NCI-H2029 (cell line): ENCODE measurements around the gene DGKI.
"Not testable (repeated sequence)": the region's sequence is repeated elsewhere in the genome, so short reads cannot be mapped to it uniquely, and the experiment has no call there.

Experiments used
- DNase-seq: peaks from one replicate; lab custom pipeline; 2025; lab: John Stamatoyannopoulos, UW

The DGKI gene

DNA sequence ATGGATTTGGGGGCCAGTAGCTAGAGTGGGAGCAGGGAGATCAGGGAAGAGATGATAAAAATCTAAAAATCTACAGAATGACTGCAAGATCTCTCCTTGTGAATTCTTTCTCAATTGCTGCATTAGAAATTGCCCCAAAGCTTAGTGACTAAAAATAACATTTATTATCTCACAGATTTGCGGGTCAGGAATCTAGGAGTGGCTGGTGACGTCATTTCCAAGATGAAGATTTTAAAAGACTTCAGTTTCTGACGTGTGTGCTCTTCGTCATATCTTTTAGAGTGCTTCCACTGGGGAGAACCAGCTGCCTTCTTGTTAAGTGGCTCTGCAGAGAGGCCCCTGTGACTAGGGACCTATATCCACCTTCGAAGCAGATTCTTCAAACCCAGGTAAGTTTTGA, 112.6 kb downstream of the DGKI start:
- DNase-seq, result no peak

DNA sequence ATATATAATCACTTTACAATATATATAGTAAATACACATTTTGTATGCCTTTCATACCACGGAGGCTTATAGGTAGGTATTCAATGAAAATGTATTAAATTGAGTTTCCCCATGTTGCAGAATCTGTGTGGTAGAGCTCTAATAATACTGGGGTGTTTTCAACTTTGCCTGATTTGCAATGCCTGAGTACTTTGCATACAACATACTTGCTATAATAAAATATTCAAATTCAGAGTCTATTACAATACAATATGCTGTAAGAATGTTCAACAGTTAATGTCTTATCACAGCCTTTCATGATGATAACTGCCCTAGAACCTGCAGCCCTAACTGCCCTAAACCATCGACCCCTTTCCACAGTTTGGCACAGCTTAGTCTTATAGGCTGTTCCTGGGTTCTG, 114.6 kb downstream of the DGKI start:
- no peak for DNase-seq

DNA sequence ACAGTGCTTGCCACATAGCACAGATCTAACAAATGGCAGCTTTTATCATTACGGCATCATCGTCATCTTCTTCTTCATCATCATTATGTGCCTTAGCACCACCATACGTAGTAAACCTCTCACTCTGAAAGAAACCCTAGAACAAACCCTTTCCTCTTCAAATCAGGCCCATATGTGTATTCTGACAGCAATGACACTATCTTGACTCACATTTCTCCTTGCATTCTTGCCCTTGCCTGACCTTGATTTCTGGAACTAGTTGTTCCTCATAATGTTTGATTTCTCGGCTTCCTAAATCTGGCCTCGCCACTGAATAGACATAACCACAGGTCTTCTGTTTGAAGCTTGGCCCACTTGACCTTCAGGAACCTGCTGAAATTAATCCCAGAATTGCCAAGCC, 115.3 kb downstream of the DGKI start:
- DNase-seq, result no peak

DNA sequence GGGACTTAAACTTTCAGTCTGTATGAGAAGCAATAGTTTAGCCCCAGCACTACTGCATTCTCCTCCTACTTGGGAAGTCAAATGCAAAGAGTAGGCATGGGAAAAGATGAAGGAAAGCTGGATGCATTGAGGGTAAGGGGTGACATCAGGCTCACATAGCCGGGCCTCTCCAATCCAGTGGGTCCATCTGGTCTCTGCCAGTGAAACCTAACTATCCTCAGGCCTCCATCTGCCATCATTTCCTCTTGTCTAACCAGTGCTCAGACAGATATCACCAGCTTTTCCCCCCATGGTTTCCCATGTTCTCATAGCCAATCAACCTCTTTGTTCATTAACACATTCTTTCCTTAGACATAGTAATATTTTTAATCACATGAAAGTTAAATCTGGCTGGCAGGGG, 118.3 kb downstream of the DGKI start:
- DNase-seq, result no peak

DNA sequence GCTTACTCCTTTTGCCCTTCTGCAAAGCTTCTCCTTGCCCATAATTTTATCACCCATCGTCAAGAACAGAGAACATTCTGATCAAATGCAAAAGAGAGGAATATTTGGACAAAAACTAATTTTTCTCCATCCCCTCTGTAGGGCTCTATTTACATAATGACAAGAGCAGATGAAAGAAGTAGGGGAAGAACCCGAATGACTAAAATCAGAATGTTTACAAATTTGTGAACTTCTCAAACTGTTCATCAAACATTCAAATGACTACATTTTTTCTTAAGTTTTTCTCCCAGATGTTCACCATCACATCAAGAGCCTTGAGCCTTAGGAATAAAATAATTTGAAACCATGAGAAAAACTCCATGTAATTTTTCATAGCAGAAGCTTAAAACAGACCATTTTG, 119.4 kb downstream of the DGKI start:
- no peak for DNase-seq

DNA sequence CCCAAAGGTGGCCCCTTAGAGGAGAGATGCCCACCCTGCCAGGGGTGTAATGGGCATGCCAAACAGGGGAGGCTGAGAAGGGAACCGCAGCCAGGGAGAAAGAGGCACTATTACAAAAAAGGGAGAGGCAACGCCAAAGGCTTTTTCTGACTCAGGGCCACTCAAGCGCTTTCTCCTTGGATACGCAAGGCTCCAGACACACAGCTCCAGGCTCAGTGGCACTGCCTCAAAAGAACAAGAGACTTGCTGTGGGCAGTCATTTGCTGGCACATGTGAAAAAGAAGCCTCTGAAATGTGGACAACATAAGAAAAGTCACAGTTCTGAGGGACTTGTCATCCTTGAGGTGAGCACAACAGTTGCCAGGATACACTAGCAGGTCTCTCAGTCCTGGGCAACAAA, 128.4 kb downstream of the DGKI start:
- no peak for DNase-seq

DNA sequence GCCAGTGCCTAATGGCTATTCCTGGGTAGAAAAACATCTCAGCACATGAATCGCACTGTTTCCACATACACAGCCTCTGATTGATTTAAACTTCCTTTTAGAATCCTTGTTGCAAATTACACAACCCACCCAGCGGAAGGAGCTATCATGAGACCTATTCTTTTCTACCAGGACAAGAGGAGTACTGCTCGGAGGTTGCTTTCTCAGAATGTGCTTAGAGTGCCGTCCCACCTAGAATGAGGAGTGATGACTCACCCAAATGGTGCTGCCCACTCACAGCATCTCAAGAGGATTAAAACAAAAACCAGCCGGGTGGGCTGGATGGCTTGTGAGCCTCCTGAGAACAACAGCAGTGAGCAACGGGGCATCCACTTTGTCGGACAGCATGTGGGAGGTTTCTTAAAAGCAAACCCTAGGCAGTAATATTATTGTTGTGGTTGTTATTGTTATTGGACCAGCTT, 128.9 kb downstream of the DGKI start:
- no peak for DNase-seq

DNA sequence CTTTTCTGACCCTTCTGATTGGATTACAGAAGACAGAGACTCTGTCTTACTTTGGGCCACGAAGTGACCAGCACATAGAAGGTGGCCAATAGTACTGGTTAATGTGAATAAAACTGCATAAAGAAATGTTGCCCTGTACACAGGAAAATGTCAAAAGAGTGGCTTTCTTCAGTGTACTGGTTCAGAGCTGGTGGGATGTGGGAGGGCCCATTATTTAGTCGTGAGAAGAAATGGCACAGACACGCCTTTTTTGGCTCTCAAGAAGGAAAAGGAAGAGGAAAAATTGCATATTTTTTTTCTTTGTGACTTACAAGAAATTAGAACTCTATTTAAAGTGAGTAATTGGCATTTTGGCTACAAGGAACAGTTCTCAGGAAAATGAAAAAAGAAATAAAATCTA, 129.7 kb downstream of the DGKI start:
- no peak for DNase-seq

DNA sequence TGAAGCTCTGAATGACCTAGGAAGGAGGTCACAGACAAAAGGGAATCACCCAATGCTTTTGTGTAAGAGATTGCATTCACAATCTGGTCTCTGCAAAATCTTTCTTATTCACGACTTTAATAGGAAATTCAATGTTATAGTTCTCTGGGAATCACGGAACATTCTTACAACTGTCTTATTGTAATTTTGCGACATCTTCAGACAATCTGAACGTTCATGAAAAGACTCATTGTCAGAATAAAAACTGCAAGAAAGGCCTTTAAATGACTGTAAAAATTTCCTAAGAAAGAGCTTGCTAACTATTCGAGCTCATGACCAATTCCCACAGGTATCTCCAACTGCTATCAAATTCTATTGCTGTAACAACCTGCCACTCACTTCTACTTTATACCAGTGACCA, 130.7 kb downstream of the DGKI start:
- DNase-seq, result no peak

DNA sequence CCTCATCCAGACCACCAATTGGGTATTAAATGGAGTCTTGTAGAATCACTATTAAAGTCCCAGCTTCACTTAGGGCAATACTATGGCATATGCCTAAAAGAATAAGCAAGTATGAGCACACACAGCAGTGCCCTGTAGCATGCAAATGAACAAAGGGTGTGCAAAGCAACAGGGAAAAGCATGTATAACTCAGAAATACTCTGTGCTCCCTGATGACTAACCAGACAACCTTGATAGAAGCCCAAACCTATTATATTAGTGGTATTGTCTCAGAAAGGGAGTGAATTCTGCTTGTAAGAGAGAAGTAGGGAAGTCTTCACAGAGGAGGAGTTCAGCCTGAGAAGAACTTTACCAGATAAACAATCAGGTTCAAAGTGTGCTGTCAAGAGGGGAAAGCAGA, 131.2 kb downstream of the DGKI start:
- no peak for DNase-seq

DNA sequence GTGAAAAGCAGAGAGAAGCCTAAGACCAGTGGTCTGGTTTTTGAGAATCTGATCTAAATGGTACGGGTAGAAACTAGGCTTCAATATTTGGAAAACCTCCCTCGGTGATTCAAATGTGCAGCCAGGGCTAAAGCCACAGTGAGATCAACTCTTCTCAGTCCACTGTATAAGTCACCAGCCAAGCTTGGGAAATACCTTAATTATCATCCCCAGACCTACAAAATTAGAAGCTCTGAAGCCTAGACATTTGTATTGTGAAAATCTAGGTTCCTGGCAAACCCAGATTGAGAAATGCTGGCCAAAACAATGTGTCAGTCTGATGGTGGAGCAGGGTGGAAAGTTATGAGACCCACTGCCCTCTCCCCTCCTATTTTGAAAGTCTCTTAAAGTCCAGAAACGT, 131.7 kb downstream of the DGKI start:
- no peak for DNase-seq

DNA sequence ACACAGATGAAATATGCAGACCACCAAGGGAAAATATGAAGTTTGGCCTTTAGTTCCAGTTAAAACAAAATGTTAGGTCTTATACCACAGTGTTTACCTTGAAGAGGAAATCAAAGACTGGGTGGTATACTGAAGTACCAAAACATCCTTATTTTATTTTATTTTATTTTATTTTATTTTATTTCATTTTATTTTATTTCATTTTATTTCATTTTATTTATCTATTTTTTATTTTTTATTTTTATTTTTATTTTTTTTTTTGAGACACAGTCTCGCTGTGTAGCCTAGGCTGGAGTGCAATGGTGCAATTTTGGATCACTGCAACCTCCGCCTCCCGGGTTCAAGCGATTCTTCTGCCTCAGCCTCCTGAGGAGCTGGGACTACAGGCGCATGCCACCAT, 140.4 kb downstream of the DGKI start:
- DNase-seq, result not testable (repeated sequence)

DNA sequence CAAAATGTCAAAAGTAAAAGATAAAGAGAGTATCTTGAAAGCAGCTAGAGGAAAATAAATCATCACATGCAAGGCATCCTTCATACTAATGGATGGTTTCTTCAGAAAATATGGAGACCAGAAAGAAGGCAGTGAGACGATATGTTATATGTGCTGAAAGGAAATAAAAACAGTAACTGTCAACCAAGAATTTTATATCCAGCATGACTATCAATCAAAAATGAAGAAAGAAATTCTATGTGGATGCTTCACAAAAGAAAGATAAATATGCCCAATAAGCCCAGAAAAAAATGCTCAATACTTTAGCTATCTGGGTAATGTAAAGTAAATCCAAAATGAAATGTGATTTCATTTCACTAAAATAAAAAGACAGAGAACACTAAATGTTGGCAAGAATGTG, 142.1 kb downstream of the DGKI start:
- no peak for DNase-seq

DNA sequence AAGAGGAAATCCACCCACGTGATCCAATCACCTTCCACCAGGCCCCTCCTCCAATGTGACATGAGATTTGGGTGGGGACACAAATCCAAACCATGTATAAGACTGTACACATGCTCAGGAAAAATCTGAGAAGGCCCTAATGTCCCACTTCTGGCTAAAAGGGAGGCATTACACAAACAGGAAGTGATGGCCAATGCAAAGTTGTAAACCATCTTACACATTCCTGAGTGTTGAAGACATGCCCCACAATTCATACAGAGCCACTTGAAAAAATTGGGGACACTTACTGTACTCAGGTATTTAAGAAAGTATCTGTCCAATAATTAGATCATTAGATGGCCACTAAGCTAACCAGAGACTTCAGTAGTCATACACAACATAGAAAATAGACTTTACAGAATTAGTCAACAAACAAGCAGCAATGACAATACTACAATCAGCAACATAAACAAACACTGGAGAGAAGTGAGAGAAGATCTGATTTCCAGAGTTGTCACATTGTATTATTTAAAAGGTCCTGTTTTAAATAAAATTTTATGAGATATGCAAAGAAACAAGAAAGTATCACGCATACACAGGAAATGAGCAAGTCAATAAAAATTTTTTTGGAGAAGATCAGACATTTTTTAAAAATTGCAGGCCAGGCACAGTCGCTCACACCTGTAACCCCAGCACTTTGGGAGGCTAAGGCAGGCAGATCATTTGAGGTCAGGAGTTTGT, 143.3 kb downstream of the DGKI start:
- DNase-seq, result no peak

DNA sequence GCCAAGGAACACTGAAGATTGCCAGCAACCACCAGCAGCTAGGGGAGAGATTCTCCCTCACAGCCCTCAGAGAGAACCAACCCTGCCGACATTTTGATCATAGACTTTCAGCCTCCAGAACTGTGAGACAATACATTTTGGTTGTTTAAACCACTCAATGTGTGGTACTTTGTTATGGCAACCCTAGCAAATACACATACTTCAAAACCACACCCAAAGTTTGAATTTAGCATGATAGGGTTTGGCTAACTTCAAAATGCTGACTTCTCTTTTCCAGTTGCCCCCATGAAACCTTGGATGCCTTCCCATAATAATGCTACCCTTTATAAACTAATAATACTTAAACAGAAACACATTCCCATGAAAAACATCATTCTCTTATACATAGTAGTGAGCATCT, 149.8 kb downstream of the DGKI start:
- no peak for DNase-seq

DNA sequence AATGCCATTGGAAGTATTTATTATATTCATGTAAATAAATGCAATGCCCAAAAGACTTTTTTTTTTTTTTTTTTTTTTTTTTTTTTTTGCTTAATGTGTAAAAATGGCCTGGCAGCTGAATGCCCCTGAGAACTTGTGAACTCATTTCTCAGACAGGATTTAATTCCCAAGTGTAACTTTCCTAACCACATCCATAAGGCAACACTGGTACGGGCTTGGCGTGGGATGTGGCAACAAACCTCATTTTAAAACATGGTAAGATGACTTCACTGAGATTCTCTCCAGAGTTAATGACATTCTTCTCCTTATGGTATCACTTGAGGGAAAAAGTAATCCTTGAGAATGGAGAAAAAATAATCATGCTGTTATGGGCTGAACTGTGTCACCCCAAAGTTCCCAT, 150.4 kb downstream of the DGKI start:
- DNase-seq, result no peak

DNA sequence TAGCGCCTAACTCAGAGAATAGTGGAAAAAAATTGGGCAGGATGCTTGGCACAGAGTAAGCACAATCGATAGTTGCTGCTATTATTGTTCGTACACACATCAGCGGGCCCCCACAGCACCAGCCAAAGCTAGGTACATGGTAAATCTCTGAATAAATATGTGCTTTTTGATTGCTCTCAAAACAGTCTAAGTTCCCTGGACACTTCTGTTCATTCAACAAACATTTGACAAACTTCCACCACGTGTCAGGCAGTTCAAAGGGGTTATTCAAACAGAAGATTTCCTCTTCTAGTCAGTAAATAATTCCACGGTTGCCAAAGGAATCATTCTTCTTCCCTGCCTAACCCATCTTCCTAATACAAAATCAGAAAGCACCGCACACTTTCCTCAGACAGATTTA, 150.8 kb downstream of the DGKI start:
- peak; percentile 13 for DNase-seq

DNA sequence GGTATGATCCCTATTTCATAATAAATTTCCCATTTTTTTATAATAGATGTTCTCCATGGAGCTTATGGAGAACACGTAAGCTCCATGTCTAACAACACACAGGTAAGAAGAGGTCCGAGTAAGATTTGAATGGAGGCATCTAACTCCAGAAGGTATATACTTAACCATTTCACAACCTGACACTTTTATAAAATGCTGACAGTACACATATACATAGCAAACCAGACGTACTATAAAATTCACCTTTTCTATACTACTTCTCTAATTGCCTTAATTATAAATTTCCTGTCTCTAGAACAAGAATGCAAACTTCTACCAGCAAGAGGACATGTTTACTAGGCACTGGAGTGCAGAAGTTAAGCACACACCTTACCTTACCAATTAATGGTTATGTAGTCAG, 151.3 kb downstream of the DGKI start:
- no peak for DNase-seq

DNA sequence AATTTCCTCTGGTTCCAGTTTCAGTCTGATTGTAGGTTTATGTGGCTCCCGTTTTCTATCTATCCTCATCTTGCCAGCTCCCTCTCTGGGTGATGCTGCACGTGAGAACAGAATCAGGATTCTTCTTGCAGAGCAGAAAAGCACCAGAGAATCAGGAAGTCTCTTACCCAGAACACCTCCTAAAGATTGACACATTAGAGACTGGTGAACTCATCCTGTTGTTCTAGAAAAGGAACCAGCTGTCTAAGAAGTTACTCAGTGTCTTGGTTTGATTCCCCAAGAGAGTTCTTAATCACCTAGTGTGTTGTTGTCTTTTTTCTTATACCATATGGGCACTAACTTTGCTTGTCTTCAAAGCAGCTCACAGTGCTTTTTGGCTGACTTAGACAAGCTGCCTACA, 152.4 kb downstream of the DGKI start:
- DNase-seq, result no peak

DNA sequence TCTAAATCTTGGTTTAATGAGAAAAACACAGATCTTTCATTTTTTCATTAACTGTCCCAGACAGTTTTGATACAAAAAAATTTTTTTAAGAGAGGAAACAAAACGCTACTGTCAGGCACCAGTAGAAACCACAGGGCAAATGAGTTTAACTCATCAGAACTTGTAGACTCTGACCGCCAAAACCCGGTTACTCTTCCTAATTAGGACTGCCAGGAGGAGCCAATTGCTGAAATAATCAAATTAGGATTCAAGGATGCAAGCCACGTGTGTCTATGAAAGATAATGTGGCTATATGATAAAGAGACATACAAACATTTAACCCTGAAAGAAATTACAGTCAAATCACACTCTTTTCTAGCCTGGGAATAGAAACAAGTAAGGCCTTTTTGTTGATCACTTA, 154.4 kb downstream of the DGKI start:
- DNase-seq, result no peak

DNA sequence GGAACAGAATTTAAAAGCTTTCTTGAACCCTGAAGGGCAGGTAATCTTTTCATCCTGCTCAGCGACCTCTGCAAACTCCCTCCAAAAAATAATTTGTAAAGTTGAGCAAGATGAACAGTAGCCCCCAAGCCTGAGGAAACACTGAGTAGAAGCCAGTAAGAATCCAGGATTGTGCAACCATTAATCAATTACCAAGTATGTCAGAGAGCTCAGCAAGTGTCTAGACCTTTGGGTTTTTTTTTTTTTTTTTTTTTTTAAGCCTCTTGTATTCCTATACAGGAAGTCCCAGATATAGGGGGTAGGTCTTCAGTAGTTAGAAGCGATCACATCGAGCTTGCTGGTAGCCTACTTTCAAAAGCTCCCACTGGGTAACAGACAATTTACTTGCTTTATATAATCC, 155.2 kb downstream of the DGKI start:
- DNase-seq, result no peak

DNA sequence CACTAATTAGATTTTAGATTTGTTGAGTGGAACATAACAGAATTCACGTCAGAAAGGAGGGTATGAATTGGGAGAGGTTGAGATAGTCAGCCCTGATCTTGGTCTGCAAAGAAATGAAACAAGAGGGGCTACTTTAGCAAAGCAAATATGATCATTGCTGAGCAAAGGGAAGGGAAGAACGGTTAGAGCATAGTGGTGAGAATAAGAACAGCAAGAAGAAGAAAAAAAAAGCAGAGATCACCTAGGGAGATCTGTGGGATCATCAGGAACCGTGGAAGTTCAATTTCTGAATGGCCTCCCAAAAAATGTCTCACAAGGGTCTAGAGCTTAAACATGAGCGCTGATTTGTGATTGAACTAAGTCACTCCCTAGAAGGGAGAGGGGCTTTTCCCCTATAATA, 156.1 kb downstream of the DGKI start:
- no peak for DNase-seq

DNA sequence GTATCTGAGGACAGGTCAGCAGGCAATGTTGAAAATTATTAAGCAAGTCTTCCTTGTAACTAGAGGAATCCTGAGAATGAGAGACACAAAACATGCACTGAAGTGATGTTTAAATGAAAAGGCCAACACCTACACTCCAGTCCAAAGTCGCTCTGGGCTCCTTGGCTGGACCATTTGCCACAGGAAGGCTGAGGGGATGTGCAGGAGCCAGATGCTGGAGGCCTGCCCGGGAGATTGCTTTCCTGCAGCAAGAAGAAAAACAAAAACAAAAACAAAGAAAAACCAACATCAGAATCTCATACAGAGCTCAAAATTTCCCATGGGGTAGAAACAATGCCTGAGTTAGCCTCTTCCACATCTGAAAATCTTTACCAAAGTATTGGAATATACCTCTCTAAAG, 157.0 kb downstream of the DGKI start:
- DNase-seq, result no peak

DNA sequence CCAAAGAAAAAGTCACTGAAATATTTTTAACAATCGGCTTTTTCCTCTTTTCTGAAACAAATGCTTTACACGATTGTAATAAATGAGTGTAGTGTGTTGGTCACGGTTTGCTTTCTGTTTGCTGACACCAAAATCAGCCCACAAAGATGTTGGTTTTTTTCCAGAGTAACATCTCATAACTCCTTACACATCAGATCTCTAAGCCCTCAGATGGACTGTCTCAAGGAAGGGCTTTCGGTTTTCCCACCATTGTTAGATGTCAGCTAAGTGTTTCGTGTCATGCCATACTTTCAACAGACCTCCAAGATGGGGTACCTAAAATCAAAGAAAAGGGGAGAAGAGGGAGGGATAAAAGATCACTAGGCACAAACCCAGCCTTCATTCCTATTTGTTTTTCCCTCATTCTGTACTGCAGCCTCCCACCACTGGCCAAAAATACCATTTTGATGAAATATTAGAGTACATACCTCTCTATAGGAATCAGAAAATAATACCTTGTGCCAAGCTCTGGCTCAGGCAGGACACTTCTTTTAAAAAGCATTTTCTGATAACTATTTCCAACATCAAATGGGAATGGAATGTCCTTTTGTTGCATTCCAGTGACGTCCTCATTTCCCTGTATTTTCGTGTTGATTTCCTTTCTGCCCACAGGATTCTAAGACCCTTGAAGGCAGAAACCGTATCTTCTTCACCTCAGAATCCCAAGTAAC, 159.1 kb downstream of the DGKI start:
- no peak for DNase-seq
